A673 (cell line): ENCODE data around the gene GXYLT1. TPM values are rescaled to one million over a fixed set of nuclear protein-coding genes. Genes with fewer than 3 reads are reported as not detected.

Experiments used
- BruUV-seq: library from RNA; stranded (reverse); fragments of 400-500 nt; replicated peaks from 2 replicates; lab custom pipeline; 2021; lab: Mats Ljungman, UMichigan
- CTCF ChIA-PET: fragments of 300-600 bp; sonication (Branson Sonifier 250); formaldehyde crosslinking; loops from one replicate; lab custom pipeline; 2022; ENCODE audit warnings: antibody characterized with exemption; lab: Charles Lee
- POLR2A ChIA-PET: fragments of 300-600 bp; sonication (Branson Sonifier 250); formaldehyde crosslinking; loops from one replicate; lab custom pipeline; 2022; ENCODE audit warnings: antibody characterized with exemption; ENCODE audit not compliant: low non-redundant PET; lab: Charles Lee
- DNase-seq: peaks from one replicate; pipeline ENCODE4 v3.0.0-alpha.2; 2015; ENCODE audit warnings: low spot score
- H3K27ac ChIP-seq: fragments of 200-600 bp; sonication (generic); 2 replicates; pipeline ENCODE4 v1.5.1; 2016; ENCODE audit warnings: mixed run types, low read depth, mild to moderate bottlenecking, mixed read lengths, antibody characterized with exemption, low read length; ENCODE audit not compliant: poor library complexity, severe bottlenecking
- H3K27me3 ChIP-seq: fragments of 200-600 bp; sonication (generic); replicated peaks from 2 replicates; pipeline ENCODE4 v1.6.1; 2017; ENCODE audit warnings: mixed run types, low read depth, mild to moderate bottlenecking, mixed read lengths, antibody characterized with exemption, low read length; ENCODE audit not compliant: insufficient read depth, poor library complexity
- H3K36me3 ChIP-seq: fragments of 200-600 bp; sonication (generic); 2 replicates; pipeline ENCODE4 v1.6.1; 2016; ENCODE audit warnings: mixed run types, mild to moderate bottlenecking, mixed read lengths, antibody characterized with exemption, low read length; ENCODE audit not compliant: insufficient read depth, poor library complexity, severe bottlenecking
- H3K4me1 ChIP-seq: fragments of 200-600 bp; sonication (generic); 2 replicates; pipeline ENCODE4 v1.6.1; 2017; ENCODE audit warnings: mixed run types, mild to moderate bottlenecking, mixed read lengths, antibody characterized with exemption, low read length; ENCODE audit not compliant: insufficient read depth, poor library complexity, severe bottlenecking
- H3K4me3 ChIP-seq: fragments of 200-600 bp; sonication (generic); 2 replicates; pipeline ENCODE4 v1.5.1; 2016; ENCODE audit warnings: low read depth, mixed run types, mild to moderate bottlenecking, mixed read lengths, low read length; ENCODE audit not compliant: poor library complexity, severe bottlenecking
- H3K9me3 ChIP-seq: fragments of 200-600 bp; sonication (generic); 2 replicates; pipeline ENCODE4 v1.6.1; 2016; ENCODE audit warnings: mixed run types, low read depth, mild to moderate bottlenecking, mixed read lengths, antibody characterized with exemption, low read length; ENCODE audit not compliant: poor library complexity, severe bottlenecking
- EZH2 ChIP-seq: fragments of 200-600 bp; sonication (generic); IDR thresholded peaks from 2 replicates; pipeline ENCODE4 v1.6.1; 2017; ENCODE audit warnings: borderline replicate concordance, low read depth, mild to moderate bottlenecking, mixed read lengths, antibody characterized with exemption, low read length; ENCODE audit not compliant: poor library complexity, severe bottlenecking
- intact Hi-C: fragments of 100-400 bp; cut with micrococcal nuclease; formaldehyde crosslinking; loops from one replicate; pipeline ENCODE4 v1.10.0; 2022; ENCODE audit not compliant: unreplicated experiment
- total RNA-seq: library from RNA; stranded (reverse); gene quantifications from 2 replicates; pipeline ENCODE4 v1.2.3, GENCODE V29; 2021
- TF ChIP-seq, protein P1 (sequence below): fragments of 300-800, 200-600 bp; sonication (generic); conservative IDR thresholded peaks from 2 replicates; pipeline ENCODE4 v1.5.1; 2017; ENCODE audit warnings: low read depth, mild to moderate bottlenecking, antibody characterized with exemption, low read length, moderate library complexity, mixed read lengths

Gene GXYLT1
- total RNA-seq, 1 experiment from 2014 or later: 25.0 TPM

DNA sequence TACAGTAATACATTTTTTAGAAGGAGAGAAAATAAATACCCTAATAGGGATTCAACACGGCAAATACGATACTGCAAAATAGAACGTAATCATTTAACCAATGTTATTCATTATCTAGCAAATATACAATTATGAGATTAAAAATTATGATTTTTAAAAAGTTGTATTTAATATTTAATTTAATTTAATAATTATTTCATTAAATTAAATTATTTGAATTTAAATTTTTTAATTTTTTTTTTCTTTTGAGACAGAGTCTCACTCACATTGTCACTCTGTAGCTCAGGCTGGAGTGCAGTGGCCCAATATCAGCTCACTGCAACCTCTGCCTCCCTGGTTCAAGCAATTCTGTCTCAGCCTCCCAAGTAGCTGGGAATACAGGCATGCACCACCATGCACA, 42.0 kb downstream of the GXYLT1 start:
- Histone ChIP-seq H3K4me1 (peaks cover 19% of the 10 kb centered on the region), H3K9me3 (no peaks in the 10 kb centered on the region), H3K27ac (no peak overlapping the region), H3K4me3 (no peak overlapping the region), H3K27me3 (no peaks in the 10 kb centered on the region), H3K36me3 (no peaks in the 10 kb centered on the region)
- intact Hi-C loops: loop anchor here (10.0 kb wide), 2 partner anchors 62 to 168 kb away; no protein-coding TSS in a partner anchor
- CTCF ChIA-PET: no interaction called here
- POLR2A ChIA-PET: no interaction called here
- DNase-seq: no peak
- no peak for TF ChIP-seq EZH2
- TF ChIP-seq, protein P1, sequence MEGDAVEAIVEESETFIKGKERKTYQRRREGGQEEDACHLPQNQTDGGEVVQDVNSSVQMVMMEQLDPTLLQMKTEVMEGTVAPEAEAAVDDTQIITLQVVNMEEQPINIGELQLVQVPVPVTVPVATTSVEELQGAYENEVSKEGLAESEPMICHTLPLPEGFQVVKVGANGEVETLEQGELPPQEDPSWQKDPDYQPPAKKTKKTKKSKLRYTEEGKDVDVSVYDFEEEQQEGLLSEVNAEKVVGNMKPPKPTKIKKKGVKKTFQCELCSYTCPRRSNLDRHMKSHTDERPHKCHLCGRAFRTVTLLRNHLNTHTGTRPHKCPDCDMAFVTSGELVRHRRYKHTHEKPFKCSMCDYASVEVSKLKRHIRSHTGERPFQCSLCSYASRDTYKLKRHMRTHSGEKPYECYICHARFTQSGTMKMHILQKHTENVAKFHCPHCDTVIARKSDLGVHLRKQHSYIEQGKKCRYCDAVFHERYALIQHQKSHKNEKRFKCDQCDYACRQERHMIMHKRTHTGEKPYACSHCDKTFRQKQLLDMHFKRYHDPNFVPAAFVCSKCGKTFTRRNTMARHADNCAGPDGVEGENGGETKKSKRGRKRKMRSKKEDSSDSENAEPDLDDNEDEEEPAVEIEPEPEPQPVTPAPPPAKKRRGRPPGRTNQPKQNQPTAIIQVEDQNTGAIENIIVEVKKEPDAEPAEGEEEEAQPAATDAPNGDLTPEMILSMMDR: no peak
- no TSS peak for BruUV-seq

DNA sequence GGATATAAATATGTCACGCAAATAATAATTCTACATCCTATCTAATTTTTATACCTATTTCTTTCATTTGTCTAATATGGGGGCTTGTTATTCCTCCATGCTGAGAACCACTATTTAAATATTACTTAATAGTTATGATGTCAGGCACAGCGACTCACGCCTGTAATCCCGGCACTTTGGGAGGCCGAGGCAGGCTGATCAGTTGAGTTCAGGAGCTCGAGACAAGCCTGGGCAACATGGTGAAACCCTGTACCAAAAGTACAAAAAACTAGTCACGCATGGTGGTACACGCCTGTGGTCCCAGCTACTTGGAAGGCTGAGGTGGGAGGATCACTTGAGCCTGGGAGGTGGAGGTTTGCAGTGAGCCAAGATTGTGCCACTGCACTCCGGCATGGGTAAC, 45.2 kb downstream of the GXYLT1 start:
- peaks cover 7% of the 10 kb centered on the region for H3K36me3 ChIP-seq
- peaks cover 7% of the 10 kb centered on the region for H3K4me1 ChIP-seq
- no TSS peak for BruUV-seq
- H3K4me3 ChIP-seq: no peak overlapping the region
- no peaks in the 10 kb centered on the region for H3K9me3 ChIP-seq
- TF ChIP-seq, protein P1: no peak
- no peak for TF ChIP-seq EZH2
- ChIA-PET CTCF (no interaction called here), POLR2A (no interaction called here)
- no peaks in the 10 kb centered on the region for H3K27me3 ChIP-seq
- no peak overlapping the region for H3K27ac ChIP-seq
- no peak for DNase-seq
- intact Hi-C loops: loop anchor here (10.0 kb wide), 2 partner anchors 305 to 1135 kb away; no protein-coding TSS in a partner anchor

DNA sequence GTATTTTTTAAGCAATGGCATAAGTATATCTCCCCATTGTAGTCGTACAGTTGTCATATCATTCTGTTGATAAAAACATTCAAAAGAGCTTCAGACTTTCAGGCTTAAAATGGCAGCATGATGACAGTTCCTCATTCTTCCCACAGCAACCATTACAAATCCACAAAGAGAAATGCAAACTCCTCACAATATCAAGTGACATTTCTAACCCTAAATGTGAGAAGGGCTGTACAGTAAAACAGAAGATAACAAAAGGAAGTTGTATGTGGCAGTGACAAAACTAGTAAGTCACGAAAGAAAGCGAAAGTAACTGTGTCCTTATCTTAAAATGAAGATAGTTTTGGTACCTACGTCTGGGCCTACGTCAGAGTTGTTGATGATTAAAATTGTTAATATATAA, 46.7 kb downstream of the GXYLT1 start:
- no peak for TF ChIP-seq EZH2
- TF ChIP-seq, protein P1: no peak
- H3K4me1 ChIP-seq: no peaks in the 10 kb centered on the region
- H3K9me3 ChIP-seq: no peaks in the 10 kb centered on the region
- peaks cover 7% of the 10 kb centered on the region for H3K36me3 ChIP-seq
- H3K4me3 ChIP-seq: no peak overlapping the region
- ChIA-PET CTCF (no interaction called here), POLR2A (no interaction called here)
- DNase-seq: no peak
- BruUV-seq: no TSS peak
- no peaks in the 10 kb centered on the region for H3K27me3 ChIP-seq
- intact Hi-C loops: loop anchor here (10.0 kb wide), 2 partner anchors 303 to 1133 kb away; no protein-coding TSS in a partner anchor
- no peak overlapping the region for H3K27ac ChIP-seq
